HG02981 (cell line): Measurements from ENCODE around the gene ZNF644.
"Not testable (repeated sequence)": the region's sequence is repeated elsewhere in the genome, so short reads cannot be mapped to it uniquely, and the experiment has no call there.

ENCODE experiments used
- ATAC-seq: cut with Tn5 transposase; IDR thresholded peaks from one replicate; pipeline ENCODE4 v1.9.1; 2021; ENCODE audit warnings: mild to moderate bottlenecking, moderate library complexity; ENCODE audit not compliant: unreplicated experiment

ZNF644 gene

DNA sequence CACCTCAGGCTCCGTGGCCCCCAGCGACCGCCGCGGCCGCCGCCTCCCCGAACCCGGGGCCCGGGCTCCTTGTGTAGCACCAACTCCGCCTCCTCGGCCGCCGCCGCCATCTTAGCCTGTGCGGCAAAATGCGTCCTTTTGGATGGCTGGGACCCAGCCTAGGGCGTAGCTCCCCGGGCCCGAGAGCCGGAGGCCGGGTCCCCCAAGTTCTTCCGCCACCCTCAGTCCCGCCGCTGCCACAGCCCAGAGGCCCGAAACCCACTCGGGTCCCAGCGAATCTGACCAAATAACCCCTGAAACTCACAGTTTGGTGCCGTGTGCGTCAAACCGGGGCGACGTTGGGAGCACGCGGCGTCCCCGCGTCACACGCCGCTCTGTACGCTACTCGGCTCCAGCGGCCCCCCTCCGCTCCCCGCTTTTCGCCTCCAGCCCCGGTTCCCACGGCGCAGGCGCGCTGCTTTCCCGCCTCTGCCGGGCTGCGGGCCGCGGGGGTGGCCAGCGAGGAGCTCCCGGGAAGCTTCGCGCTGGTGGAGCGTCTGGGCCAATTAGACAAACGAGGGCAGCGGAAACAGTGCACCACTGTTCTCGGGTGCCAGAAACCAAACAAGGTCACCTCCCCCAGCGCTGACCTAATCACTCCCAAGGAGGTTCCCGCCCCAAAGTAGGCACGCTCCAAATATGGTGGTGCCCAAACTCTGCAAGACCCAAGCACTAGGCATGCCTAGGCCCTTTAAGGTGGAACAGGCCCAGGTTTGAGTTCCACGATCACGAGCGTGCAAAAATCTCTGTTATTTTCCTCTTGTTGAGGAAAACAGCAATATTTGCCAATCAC is at the start of gene ZNF644:
TSS of gene ZNF644 (minus strand) at position 350 of the 832 bp plus-strand sequence. CDS start 39,682 bp downstream, outside the sequence.
- peak; percentile 78 for ATAC-seq

DNA sequence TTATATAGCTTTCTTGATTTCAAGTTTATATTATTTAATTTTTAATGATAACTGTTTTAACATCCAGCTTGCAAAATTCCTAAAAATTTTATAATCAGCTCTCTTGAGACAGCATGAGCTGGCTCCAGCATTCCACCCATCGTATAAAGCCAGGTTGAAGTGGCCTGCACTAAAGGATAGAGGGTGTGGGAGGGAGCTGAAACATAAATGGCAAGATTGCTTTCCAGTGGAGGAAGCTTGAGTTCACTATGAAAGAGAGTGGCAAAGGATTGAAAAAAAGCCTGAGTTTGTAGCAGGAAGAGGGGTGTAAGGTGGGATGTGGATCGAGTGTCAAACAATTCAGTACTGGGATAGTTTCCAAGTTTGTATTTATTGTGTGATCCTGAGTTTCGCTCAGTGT is 48.5 kb upstream of the ZNF644 start:
- ATAC-seq, result no peak

DNA sequence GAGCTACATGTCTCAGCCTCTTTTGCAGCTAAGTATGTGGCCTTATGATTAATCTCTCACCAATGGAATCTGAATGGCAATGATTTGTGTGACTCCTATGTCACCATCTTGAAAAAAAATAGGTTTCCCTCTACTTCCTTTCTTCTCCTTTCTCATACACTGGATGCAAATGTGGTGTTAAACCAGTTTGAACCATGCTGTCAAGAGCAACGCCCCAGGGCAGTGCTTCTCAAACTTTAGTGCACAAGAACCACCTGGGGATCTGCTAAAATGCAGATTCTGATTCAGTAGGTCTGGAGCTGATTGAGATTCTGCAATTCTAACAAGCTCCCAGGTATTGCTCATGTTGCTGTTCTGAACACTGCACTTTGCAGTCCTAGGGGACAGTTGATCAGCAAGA is 44.7 kb upstream of the ZNF644 start:
- no peak for ATAC-seq

- no peak for ATAC-seq
Observed at GRCh38 chr1:91065337-91065736, 43.5 kb upstream of the ZNF644 start.

DNA sequence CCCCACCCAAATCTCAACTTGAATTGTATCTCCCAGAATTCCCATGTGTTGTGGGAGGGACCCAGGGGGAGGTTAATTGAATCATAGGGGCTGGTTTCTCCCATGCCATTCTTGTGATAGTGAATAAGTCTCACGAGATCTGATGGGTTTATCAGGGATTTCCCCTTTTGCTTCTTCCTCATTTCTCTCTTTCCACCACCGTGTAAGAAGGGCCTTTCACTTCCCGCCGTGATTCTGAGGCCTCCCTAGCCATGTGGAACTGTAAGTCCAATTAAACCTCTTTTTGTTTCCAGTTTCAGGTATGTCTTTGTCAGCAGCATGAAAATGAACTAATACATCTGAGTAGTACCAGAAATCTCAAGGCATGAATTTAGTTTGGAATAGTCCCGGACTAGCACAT is 41.6 kb upstream of the ZNF644 start:
- ATAC-seq, result not testable (repeated sequence)

GRCh38 chr1:91059157-91059556 is 37.3 kb upstream of the ZNF644 start:
- ATAC-seq, result no peak

GRCh38 chr1:91057784-91058183 is 35.9 kb upstream of the ZNF644 start:
- ATAC-seq, result no peak

DNA sequence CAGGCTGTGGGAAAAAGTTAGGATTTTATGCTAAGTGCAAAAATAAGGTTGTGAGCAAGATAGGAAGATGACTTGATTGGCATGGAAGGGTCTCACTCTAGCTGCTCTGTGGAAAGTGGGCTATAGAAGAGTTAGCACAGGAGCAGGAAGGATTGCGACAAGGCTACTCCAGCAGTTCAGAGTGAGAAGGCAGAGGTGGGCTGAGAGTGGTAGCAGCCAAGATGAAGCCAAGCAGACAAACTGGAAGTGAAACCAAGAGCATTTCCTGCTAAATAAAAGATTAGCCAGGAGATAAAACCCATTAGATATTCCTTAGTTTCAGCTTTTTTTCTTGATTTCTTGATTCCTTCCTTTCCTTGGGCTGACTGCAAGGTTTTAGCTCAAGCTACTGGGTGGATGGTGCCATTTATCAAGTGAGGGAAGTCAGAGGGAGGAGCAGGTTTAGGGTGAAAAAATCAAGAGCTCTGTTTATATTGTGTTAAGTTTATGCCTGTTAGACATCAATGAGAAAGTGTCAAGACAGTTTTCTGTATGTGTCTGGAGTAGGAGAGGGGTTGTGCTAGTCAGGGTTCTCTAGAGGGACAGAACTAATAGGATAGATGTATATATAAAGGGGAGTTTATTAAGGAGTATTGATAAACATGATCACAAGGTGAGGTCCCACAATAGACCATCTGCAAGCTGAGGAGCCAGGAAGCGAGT is 33.1 kb upstream of the ZNF644 start:
- ATAC-seq, result peak; percentile 80

- no peak for ATAC-seq
Observed at GRCh38 chr1:91053630-91054029, 31.8 kb upstream of the ZNF644 start.

GRCh38 chr1:91049551-91049950 is 27.7 kb upstream of the ZNF644 start:
- not testable (repeated sequence) for ATAC-seq

GRCh38 chr1:91046766-91047165 is 24.9 kb upstream of the ZNF644 start:
- ATAC-seq, result no peak

GRCh38 chr1:91045284-91045683 is 23.4 kb upstream of the ZNF644 start:
- no peak for ATAC-seq

- not testable (repeated sequence) for ATAC-seq
Observed at GRCh38 chr1:91044776-91045175, 22.9 kb upstream of the ZNF644 start.

DNA sequence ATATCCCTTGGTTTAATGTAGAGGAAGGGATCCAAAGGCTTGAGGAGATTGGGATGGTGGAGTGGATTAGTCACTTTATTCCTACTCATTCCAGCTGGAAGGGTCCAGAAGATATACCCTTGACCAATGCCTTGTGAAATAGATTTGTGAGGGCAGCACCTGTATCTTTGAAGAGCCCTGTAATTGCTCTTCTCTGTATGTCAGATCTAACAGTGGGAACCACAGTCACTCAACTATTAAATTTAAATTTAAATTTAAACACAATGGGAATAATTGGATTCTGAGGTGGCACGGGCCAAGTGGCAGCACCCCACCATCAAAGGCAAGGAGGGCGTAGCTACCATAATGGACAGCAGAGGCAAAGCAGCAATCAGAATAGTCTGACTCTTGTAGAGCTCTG is 20.5 kb upstream of the ZNF644 start:
- not testable (repeated sequence) for ATAC-seq

DNA sequence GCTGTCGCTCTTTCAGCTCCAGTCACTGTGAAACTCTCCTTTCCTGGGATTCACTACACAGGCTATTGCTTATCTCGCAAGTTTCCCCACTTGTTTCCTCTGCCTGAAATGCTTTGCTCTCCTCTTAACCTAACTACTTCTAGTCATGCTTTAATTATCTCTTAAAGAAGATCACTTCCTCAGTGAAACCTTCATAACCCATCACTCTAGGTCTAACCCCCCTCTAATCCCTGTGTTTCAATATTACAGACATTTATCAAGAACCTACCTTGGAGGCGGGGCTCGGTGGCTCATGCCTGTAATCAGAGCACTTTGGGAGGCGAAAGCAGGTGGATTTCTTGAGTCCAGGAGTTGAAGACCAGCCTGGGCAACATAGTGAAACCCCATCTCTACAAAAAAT is 16.7 kb upstream of the ZNF644 start:
- no peak for ATAC-seq

DNA sequence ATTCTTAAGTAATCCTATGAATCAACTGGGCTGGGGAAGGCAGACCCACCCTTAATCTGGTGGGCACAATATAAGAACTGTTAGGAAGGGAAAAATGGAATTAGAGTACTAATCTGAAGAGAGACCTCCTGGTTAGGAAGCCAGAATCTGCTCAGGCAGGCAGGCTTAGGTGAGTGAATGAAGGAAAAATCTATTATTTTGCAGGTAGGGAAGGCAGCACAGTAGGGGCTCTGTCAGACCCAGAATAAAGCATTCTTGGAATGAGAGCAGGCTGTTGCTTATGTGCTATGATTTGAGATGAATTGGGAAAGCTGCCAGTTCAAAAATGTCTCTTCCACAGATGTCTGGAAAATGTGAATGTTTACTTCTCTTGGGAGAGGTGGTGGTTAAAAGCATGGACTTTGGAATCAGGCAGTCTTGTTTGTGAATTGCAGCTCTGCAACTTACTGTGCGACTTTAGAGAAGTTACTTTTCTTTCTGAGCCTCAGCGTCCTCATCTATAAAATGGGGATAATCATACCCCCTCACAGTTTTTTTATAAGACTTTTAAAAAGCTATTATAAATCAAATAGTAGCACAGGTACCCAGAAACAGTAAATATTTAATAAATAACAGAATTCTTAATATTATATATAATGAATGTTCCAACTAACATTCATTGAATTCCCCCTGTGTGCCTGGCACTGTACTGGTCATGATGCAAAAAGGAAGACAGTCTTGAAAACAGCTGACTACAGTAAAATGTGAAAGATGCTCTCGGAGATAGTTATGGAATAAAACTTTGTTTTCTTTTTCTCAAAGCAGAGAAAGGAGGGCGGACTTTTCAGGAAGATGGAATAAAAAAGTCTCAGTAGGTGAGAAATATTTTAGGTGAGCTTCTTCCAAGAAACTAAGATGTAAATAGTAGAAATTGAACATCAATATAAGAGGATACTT is 15.3 kb upstream of the ZNF644 start:
- no peak for ATAC-seq

DNA sequence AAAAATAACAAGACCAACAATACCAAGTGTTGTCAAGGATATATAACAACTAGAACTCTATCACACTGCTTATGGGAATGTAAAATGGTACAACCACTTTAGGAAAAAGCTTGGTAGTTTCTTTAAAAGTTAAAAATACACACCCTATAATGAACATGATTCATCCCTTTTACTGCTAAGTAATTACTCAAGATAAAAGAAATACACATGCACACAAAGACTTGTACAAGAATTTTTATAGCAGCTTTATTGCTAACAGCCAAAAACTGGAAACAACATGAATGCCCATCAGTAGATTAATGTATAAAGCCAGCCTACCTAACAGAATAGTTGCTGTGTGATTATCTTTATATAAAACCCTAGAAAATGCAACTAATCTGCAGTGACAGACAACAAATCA is 10.5 kb upstream of the ZNF644 start:
- ATAC-seq, result no peak

GRCh38 chr1:91031081-91031480 is 9.2 kb upstream of the ZNF644 start:
- no peak for ATAC-seq

DNA sequence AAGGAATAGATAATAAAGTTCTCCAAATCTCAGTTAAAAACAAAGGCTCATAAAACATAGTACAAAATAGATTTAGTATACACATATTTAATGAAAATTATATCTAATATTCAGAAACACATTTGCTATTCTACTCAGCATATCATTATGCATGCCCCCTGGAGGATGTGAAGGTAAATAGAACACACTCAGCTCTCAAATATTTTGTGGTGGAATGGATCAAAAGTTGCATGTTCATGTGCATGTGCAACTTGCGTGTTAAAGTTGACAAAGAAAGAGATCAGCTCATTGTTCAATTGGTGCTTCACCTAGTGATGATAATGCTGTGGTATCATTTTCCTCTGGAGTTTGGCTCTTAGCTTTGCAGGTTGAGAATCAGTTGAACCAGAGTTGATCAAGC is 4.9 kb upstream of the ZNF644 start:
- ATAC-seq, result no peak

DNA sequence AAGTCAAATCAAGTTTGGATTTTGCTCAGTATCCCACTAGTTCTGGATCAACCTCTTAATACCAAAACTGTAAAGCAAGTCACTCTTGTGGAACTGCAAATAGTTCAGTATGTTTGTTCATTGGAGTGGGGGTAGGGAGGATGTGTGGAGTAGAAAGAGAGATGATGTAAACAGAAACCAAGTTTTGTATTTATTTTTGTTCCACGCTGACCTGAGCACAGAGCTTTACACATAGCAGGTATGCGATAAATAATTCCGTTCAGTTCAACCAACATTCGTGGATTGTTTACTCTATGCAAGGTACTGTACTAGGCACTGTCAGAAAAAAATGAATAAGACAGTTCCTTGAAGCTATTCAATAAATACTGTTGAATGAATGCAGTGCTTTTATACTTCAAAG is 4.5 kb upstream of the ZNF644 start:
- ATAC-seq, result no peak

GRCh38 chr1:91024481-91025119 is 2.8 kb upstream of the ZNF644 start:
- no peak for ATAC-seq
